Stimulated activated CD8-positive, alpha-beta memory T cell treated with anti-CD3 and anti-CD28 coated beads, Interleukin-15, amount 100 ng/mL, for 4 hours (primary cell): ENCODE results near the gene UNC13D.
"Not testable (repeated sequence)": the region's sequence is repeated elsewhere in the genome, so short reads cannot be mapped to it uniquely, and the experiment has no call there.

Experiments
- DNase-seq, 2 donors: peaks; one replicate each; pipeline ENCODE4 v3.0.0-alpha.2; 2020; ENCODE audit warnings: low read depth in 2 of 2

The UNC13D gene

DNA sequence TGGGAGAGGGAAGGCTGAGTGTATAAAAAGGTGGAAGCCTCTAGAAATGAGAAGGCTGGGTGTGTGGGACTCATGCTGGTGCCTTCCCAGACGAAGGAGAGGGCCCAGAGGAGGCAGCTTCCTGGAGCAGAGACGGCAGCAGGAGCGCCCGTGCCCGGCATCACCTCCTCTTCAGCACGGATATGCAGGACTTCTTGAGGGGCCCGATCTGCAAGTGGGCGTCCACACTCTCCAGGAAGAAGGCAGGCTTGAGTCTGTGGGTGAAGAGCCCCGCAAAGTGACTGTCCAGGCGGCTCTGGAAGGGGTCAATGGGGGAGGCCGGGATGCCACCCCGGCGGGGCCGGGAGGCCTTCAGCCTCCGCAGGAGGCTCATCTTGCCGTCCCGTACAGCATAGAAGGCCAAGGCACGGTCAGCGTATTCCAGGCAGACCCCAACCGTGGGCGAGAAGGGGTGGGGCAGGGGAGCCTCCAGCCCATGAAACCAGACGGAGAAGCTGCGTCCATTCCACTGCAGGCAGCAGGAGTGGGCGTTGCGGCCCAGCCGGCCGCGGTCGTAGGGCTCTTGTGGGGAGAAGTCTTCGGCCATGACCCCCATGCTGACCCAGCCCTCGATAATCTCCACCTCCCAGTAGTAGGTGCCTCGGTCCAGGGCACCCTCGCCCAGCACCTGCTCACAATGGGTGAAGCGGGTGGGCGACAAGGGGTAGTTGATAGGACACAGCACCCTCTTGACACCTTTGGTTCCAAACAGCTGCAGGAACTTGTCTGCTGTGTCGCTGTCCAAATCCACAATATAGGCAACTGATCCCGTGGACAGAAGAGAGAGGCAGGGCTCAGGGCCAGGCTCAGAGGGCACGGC is 30.3 kb upstream of the UNC13D start:
- DNase-seq: no peak

DNA sequence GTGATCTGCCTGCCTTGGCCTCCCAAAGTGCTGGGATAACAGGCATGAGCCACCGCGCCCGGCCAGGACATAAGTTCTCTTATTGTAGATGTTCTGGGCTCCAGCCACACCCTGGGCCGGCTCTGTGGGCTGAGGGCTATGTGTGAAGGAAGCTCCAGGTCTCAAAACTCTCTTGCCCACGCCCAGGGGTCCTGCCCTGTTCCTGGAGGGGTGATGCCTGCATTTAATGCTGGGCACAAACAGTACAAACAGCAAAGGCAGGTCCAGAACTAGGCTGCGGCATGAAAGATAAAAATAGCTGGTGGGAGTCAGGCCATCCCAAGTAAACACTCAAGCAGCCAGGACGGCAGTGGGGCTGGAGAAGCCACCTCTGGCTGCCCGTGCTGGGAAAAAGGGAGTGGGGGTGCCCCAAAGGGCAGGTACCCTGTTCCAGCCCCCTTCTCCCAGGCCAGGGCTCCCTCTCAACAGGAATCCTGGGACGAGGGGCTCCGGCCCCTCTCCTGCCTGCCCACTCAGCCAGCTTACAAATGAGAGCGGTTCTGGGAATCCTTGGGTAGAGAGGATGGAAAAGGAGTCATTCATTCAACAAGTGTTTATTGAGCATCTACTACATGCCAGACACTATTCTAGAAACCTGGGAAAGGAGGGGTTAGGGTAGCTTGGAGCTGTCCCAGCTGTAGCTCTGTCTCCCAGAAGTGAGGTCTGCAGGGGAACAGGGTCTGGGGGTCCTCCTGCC is 29.6 kb upstream of the UNC13D start:
- no peak for DNase-seq

DNA sequence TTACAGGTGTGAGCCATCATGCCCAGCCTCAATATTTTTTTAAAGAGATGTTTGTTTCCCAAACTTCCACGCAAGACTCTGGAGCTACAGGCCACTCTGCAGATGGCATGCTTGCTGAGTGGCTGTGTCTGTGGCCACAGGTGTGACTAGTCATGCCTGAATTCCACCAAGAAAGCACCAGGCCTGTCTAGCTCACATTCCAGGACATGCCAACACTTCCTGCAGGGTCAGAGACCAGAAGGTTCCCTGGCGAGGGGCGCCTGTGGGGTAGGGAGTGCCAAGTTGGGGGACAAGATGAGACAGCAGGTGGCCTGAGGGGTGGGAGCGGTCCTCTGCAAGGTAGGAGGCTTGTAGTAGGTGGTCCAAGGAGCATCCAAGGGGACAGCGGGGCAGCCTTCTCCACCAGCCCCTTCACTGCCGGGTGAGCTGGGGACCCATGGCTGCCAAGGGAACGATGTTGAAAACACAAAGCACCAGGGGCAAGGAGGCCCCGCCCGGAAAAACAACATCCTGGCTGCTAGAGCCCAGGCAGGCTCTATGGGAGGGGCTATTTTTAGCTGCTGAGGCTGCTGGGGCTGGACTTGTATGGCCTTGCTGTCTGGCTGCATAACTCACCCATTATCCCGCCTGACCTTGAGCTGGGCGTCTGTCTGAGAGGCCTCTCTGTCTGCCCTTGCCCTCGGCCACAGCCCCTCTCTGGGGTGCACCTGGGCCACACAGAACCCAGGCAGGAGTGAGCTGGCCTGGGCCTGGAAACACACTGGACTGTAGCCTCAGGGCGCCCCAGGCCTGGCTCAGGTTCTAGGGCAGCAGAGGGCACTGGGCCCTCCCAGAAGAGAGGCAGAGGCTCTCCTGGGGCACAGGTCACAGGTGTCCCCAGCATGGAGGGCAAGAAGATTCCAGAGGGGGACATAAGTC is 28.5 kb upstream of the UNC13D start:
- no peak for DNase-seq

DNA sequence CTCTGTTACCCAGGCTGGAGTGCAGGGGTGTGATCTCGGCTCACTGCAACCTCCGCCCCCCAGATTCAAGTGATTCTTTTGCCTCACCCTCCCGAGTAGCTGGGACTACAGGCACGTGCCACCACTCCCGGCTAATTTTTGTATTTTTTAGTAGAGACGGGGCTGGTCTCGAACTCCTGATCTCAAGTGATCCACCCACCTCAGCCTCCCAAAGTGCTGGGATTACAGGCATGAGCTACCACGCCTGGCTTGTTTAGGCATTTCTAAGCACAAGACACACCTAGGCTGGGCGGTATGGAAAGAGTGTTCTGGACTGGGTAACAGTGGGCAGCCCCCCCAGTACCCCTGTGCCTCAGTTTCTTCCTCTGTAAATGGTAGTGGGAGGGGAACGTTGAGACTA is 26.0 kb upstream of the UNC13D start:
- DNase-seq: not testable (repeated sequence)

DNA sequence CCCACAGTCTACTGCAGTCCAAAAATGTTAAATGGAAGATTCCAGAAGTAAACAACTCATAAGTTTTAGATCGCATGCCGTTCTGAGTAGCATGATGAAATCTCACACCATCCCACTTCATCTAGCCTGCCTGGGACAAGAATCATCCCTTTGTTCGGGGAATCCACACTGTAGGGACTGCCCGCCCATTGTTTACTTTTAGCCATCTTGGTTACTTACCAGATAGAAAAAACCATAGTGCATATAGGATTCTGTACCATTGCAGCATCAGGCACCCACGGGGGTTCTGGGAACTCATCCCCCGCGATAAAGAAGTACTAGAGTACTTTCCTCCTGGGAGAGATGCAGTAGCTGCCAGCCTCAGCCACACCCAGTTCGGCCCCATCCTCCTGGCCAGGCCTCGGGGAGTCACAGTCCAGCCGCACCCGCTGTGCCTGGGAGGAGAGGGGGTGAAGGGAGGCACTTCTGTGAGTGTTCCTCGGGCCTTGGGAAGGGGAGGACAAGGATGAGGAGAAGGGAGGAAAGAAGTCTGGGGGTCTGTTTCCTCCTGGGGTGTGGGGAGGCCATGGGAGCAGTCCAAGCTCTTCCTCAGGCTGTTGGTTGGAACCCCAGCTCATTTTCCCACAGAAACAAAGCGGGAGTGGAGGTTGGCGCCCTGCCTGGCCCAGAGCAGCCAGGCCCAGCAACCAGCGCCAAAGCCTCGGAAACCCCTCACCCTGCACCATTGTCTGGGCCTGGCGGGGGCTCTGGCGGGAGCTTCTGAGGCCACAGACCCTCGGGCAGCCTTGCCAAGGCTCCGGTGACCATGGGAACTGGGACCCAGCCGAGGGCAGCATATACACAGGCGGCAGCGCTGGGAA is 25.3 kb upstream of the UNC13D start:
- DNase-seq: no peak

DNA sequence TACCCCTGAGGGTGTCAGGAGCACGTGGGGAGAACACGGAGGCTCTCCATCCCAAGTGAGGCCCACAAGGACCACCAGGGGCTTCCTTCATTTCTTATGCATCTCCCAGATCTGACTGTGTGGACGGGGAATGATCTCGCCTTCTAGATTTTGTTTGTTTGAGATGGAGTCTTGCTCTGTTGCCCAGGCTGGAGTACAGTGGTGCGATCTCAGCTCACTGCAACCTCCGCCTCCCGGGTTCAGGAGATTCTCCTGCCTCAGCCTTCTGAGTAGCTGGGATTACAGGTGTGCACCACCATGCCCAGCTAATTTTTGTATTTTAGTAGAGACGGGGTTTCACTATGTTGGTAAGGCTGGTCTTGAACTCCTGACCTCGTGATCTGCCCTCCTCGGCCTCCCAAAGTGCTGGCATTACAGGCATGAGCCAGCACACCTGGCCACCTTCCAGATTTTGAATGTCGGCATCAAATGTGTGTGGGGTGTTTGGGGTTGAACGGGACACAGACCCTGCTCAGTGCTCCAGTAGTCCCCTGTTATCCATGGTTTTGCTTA is 24.6 kb upstream of the UNC13D start:
- not testable (repeated sequence) for DNase-seq

DNA sequence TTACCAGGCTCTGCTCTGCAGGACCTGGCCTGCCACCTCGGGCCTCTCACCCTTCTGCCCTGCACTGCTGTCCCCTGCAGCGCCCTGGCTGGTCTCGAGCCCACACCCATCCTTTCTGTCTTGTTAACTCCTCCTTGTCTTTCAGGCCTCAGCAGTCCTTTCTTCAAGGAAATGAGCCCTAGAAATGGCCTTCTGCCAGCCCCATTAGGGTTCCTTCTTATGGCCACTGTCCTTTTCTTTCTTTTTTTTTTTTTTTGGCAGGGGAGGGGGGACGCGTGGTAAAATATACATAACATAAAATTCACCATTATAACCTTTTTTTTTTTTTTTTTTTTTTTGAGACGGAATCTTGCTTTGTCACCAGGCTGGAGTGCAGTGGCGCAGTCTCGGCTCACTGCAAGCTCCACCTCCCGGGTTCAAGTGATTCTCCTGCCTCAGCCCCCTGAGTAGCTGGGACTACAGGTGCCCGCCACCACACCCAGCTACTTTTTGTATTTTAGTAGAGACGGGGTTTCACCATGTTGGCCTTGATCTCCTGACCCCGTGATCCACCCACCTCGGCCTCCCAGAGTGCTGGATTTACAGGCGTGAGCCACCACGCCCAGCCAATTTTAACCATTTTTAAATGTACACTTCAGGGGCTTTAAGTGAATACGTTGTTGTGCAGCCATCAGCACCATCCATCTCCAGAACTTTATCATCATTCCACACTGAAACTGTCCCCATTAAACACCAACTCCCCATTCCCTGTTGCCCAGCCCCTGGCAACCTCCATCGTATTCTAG is 21.4 kb upstream of the UNC13D start:
- not testable (repeated sequence) for DNase-seq

DNA sequence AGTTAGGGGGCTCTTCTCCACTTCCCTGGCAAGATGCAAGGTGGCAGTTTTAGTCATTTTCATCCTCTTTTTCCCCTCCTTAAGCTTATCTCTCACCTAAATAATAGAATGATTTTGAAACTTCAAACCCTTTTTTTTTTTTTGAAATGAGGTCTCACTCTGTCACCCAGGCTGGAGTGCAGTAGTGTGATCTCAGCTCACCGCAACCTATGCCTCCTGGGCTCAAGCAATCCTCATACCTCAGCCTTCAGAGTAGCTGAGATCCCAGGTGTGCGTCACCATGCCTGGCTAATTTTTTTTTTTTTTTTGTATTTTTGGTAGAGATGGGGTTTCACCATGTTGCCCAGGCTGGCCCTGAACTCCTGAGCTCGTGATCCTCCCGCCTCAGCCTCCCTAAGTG is 20.7 kb upstream of the UNC13D start:
- not testable (repeated sequence) for DNase-seq

DNA sequence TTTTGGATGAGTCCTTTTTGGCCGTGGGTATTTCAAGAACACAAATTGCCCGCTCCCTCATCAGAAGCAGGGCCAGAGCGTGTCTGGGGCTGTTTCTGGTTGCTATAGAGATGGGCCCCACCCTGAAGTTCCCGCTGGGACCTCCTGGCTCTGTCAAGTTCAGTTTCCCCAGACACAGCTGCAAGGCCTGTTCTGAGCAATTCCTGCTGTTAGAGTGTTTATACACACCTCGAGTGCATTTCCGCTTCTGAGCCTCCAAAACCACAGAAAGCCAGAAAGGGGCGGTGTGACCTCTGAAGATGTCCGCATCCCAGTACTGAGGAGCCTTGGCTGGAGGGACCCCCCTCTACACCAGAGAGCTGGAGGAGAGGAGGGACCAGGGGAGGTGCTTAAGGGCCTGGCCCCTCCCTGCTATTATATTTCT is 20.3 kb upstream of the UNC13D start:
- DNase-seq: no peak

DNA sequence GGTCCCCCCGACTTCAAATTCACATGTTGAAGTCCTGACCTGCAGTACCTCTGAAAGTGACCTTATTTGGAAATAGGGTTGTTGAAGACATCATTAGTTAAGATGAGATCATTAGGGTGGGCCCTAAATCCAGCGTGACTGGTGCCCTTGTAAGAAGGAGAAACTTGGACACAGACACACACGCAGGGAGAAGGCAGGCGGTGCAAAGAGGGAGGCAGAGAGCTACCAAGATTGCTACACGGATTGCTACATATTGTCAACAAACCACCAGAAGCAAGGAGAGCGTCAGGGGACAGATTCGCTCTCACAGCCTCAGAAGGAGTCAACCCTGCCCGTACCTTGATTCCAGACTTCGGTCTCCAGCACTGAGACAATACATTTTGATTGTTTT is 17.7 kb upstream of the UNC13D start:
- no peak for DNase-seq

DNA sequence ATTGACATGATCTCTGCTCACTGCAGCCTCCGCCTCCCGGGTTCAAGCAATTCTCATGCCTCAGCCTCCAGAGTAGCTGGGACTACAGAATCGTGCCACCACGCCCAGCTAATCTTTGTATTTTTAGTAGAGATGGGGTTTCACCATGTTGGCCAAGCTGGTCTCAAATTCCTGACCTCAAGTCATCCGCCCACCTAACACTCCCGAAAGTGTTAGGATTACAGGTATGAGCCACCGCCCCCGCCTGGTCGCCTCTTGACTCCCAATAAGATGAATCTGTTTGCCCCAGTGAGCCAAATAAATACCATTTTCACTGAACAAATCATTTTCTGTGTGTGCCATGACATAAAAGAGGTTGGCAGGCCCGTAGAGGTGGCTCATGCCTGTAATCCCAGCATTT is 15.2 kb upstream of the UNC13D start:
- not testable (repeated sequence) for DNase-seq

DNA sequence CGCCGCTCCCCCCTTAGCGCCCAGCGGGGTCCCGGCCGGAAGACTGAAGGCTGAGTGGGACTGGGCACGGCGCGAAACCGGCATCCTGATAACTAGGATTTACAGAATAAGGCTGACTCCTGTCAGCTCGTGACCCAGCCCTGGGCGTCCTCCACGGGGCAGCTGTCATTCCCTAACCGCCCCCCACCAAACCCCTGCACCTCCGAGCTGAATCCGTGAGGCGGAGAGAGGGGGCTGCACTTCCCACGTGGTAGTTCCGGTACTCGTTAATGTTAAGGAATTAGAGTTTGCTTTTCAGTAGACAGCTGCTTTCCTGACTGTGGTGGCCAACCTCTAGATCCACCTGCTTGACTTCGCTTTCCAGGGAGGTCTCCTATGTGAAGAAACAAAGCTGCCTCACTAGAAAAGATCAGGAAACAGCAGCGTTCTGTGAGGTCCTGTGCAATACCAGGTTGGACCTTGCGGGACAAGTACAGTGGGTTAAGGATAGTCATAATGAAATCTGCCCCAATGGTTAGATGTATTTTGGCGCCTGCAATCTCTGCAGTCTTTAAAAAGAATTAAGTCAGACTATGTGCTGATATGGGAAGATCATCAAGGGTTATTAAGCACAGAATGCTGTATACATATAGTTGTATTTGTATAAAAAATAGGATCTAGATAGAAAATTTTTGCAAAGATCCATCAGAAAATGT is 12.0 kb upstream of the UNC13D start:
- no peak for DNase-seq

DNA sequence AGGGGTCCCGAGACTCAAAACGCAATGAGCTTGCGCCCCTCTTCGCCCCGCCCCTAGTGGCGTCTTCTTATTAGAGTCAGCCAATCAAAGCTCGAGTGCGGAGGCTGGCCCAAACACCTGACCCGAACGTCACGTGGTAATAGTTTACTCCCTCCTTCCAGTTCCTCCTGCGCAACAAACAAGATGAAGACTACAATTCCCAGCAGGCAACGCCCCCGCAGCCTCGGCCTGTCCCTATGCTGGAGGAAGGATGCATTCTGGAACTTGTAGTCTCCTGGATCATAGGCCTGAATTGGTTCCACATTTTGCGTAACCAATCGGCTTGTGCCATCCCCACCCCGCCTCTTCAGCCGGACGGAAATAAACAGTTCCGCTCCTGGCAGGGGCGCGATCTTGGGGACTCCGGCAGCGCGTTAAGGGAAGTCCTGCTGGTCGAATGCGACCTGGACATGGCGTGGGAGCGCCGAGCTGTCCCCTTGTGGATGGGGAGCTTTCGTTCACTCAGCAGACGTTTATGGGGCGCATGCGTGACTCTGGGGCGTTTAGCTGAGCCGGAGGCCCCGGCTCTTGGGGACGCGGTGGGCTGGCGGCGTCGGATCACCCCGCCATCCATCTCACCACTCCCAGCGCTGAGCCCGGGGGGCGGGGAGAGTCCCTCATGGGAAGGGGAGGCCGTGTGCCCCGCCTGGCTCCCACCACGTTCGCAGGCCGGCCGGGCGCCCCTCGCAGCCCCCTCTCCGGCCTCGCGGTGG is 11.3 kb upstream of the UNC13D start, which contains the start of gene WBP2:
Gene WBP2, minus strand, starts transcription at position 26 of the 752 bp plus-strand sequence. CDS start 38 bp downstream, outside the sequence.
- peak; percentile 94 to 99 for DNase-seq

DNA sequence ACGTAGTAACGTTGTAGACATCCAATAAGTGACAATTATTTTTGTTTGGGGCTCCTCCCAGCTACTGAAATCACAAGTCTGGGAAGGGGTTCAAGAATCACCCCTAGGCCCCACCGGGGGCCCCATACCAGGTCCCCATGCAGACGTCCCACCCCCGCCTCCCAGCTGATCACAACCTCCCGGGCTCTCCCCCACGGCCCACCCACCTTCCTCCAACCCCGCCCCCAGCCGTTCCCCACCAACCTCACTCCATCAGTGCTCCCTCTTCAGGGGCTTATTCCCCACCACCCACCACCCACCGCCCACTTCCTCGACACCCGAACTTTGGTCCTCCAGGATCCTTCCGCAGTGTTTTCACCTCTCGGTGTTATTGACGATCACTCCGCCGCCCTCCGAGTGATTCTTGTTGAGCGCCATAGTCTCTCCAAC is 10.7 kb upstream of the UNC13D start:
- no peak for DNase-seq

DNA sequence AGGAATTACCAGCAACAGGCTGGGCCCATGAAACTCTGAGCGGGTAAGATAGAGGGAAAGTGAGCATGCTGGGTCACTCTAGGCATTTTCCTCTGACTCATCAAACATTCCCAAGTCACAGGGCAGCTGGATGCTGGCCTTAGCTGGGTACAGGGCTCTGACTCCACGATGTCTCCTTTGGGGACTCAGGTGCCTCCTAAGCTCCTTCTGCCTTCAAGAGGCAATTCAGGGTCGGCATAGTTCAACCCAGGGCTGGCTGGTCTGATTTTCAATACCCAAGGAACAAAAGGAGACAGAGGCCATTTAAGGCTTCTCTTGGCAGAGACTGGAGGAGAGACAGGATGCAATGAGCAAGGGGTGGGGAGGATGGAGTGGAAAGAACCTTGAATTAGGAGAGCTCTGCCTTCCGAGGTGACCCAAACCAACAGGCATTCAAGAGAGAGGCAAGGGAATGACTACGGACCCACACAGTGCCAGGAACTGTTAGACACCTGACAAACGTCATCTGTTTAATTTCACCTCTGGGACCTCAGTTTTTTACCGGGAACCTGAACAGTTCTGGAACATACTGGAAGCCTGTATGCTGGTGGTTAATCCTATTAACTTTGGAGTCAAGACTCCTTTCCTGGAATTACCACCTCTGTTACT is 10.0 kb upstream of the UNC13D start:
- DNase-seq: no peak

DNA sequence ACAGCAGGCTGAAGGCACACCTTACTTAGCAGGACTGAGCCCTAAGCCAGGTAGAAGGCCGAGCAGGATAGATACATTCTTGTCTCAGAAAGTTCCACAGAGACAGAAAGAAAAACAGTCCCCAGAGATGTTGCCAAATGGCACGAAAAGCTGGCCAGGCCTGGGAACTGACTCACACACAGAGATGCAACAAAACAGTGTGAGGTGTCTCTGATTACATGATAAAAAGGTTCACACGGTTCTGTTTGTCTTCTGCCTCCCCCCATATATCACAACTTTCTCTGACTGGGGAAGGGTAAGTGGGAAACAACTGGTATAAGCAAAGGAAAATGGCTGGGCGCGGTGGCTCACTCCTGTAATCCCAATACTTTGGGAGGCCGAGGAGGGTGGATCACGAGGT is 9.2 kb upstream of the UNC13D start:
- no peak for DNase-seq

DNA sequence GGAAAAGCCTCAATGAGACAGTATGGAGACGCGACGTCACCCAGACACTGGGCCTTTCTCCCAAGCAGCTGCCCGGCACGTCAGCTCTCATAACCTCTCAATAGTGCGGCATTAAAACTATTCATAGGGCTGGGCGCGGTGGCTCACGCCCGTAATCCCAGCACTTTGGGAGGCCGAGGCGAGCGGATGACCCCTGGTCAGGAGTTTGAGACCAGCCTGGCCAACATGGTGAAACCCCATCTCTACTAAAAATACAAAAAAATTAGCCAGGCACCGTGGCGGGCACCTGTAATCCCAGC is 7.4 kb upstream of the UNC13D start:
- DNase-seq: not testable (repeated sequence)
